ENCODE measurements around the gene CABP4. TPM values are rescaled to one million over a fixed set of nuclear protein-coding genes. Genes with fewer than 3 reads are reported as not detected.

Gene CABP4
- total RNA-seq, 4 donors from 2014 or later = 0.13 to 2.4 (median 0.77) TPM

- Histone ChIP-seq H3K27ac (peak overlapping the region in 2 of 4 donors; percentile 13 to 55), H3K4me1 (peaks cover 0 to 21% (median 0%) of the 10 kb centered on the region in 3 donors), H3K27me3 (no peaks in the 10 kb centered on the region), H3K9me3 (no peaks in the 10 kb centered on the region), H3K36me3 (peaks cover 0 to 97% of the 10 kb centered on the region in 2 donors), H3K4me3 (no peak overlapping the region)
- no CpG with 5 or more reads among the region's 24 CpGs for WGBS, 2 donors (ENCODE audit: low coverage in 1 of 2)
- TF ChIP-seq POLR2AphosphoS5 (IDR thresholded peaks at IDR 0.05) = no peak
- TF ChIP-seq, protein P1, sequence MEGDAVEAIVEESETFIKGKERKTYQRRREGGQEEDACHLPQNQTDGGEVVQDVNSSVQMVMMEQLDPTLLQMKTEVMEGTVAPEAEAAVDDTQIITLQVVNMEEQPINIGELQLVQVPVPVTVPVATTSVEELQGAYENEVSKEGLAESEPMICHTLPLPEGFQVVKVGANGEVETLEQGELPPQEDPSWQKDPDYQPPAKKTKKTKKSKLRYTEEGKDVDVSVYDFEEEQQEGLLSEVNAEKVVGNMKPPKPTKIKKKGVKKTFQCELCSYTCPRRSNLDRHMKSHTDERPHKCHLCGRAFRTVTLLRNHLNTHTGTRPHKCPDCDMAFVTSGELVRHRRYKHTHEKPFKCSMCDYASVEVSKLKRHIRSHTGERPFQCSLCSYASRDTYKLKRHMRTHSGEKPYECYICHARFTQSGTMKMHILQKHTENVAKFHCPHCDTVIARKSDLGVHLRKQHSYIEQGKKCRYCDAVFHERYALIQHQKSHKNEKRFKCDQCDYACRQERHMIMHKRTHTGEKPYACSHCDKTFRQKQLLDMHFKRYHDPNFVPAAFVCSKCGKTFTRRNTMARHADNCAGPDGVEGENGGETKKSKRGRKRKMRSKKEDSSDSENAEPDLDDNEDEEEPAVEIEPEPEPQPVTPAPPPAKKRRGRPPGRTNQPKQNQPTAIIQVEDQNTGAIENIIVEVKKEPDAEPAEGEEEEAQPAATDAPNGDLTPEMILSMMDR (IDR thresholded peaks at IDR 0.05) = no peak
- TF ChIP-seq EP300 (IDR thresholded peaks at IDR 0.05) = no peak
- no peak for TF ChIP-seq POLR2A (IDR thresholded peaks at IDR 0.05)
- no peak for ATAC-seq
These were observed 36.3 kb downstream of the CABP4 start for GRCh38 chr11:67491276-67492068.

GRCh38 chr11:67492069-67492727, 37.0 kb downstream of the CABP4 start:
- peaks cover 0 to 93% of the 10 kb centered on the region in 2 donors for H3K36me3 ChIP-seq

GRCh38 chr11:67492801-67493547, 37.8 kb downstream of the CABP4 start:
- no peaks in the 10 kb centered on the region for H3K9me3 ChIP-seq
- TF ChIP-seq EP300 (IDR thresholded peaks at IDR 0.05) = no peak
- no peak for TF ChIP-seq POLR2AphosphoS5 (IDR thresholded peaks at IDR 0.05)
- no peak for TF ChIP-seq POLR2A (IDR thresholded peaks at IDR 0.05)
- TF ChIP-seq, protein P1 (IDR thresholded peaks at IDR 0.05) = no peak
- H3K27ac ChIP-seq = no peak overlapping the region
- ATAC-seq = no peak
- H3K4me3 ChIP-seq = no peak overlapping the region
- H3K36me3 ChIP-seq = peaks cover 0 to 93% of the 10 kb centered on the region in 2 donors
- no peaks in the 10 kb centered on the region for H3K27me3 ChIP-seq
- WGBS, 2 donors (ENCODE audit: low coverage in 1 of 2) = 84% methylated on average over 5 of the region's 46 CpGs; no CpG with 5 or more reads in 1 of the 2 donors
- peaks cover 0 to 20% (median 0%) of the 10 kb centered on the region in 3 donors for H3K4me1 ChIP-seq

More at GRCh38 chr11:67492069-67492727, 37.0 kb downstream of the CABP4 start:
- no peak overlapping the region for H3K4me3 ChIP-seq
- no peak for ATAC-seq
- peak overlapping the region in 2 of 4 donors; percentile 4 to 55 for H3K27ac ChIP-seq
- H3K27me3 ChIP-seq = no peaks in the 10 kb centered on the region
- H3K4me1 ChIP-seq = peaks cover 0 to 20% (median 0%) of the 10 kb centered on the region in 3 donors
- TF ChIP-seq, protein P1 (IDR thresholded peaks at IDR 0.05) = no peak
- TF ChIP-seq POLR2A (IDR thresholded peaks at IDR 0.05) (no peak), EP300 (IDR thresholded peaks at IDR 0.05) (no peak), POLR2AphosphoS5 (IDR thresholded peaks at IDR 0.05) (no peak)
- 75% methylated on average over 2 of the region's 19 CpGs; no CpG with 5 or more reads in 1 of the 2 donors for WGBS, 2 donors (ENCODE audit: low coverage in 1 of 2)
- H3K9me3 ChIP-seq = no peaks in the 10 kb centered on the region

DNA sequence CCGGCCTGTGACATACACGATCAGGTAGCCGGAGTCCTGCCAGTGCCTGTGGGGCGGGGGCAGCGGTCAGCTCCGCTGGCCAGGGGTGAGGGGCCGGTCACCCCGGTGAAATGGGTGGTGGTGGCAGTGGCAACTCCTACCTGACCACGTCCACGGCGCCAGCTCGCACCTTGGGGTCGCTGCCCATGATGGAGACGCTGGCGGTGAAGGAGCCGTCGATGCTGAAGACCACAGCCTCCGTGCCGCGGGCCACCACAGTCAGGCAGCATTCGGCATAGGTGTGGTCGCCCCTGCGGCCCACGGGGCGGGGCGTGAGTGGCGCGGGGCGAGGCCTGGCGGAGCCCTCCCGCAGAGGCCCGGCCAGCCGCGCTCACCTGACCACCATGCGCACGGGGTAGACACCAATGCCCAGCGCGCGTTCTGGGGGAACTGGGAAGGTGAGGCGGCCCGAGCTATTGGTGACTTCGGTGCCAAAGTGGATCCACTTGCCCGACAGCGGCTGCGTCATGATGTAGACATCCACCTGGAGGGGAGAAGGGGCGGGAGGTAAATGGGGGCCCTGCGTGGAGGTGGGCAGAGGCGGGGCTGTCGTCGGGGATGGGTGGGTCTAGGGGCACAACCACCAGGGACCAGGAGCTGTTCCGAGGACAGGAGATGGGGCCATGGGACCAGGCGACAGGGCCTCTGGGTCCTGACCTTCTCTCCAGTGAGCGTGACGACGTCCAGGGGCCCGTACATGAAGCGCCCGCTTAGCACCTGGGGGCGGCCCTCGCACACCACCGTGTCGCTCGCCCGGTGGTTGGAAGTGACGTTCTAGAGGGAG, 38.6 kb downstream of the CABP4 start:
- Histone ChIP-seq H3K36me3 (peaks cover 0 to 95% of the 10 kb centered on the region in 2 donors), H3K27me3 (no peaks in the 10 kb centered on the region), H3K4me3 (no peak overlapping the region), H3K4me1 (peaks cover 0 to 20% (median 0%) of the 10 kb centered on the region in 3 donors), H3K9me3 (no peaks in the 10 kb centered on the region), H3K27ac (no peak overlapping the region)
- TF ChIP-seq POLR2AphosphoS5 (IDR thresholded peaks at IDR 0.05) (no peak), EP300 (IDR thresholded peaks at IDR 0.05) (no peak), POLR2A (IDR thresholded peaks at IDR 0.05) (no peak)
- TF ChIP-seq, protein P1 (IDR thresholded peaks at IDR 0.05) = no peak
- no peak for ATAC-seq
- WGBS, 2 donors (ENCODE audit: low coverage in 1 of 2) = 93 to 100% methylated on average over 1 to 10 of the region's 65 CpGs
